Uterus (tissue), 4 donors: ENCODE measurements around the gene TOMM6. TPM values are rescaled to one million over a fixed set of nuclear protein-coding genes. Genes with fewer than 3 reads are reported as not detected.

ENCODE experiments used
- DNase-seq, 2 donors: peaks; one replicate each; pipeline ENCODE4 v3.0.0-alpha.2; 2019 to 2020
- H3K27ac ChIP-seq, 2 donors: fragments of 200-600 bp; sonication (generic); 1 replicate in 1 of 2; 2 replicates in 1 of 2; pipeline ENCODE4 v1.5.1; 2016 to 2018
- H3K27me3 ChIP-seq, 2 donors: fragments of 200-600 bp; sonication (generic); one replicate each; pipeline ENCODE4 v1.5.1; 2018 to 2019; ENCODE audit warnings: control low read depth in 1 of 2
- H3K36me3 ChIP-seq, 2 donors: fragments of 200-600 bp; sonication (generic); one replicate each; pipeline ENCODE4 v1.5.1; 2019; ENCODE audit warnings: control low read depth in 1 of 2
- H3K4me1 ChIP-seq, 2 donors: fragments of 200-600 bp; sonication (generic); one replicate each; pipeline ENCODE4 v1.5.1; 2018 to 2019; ENCODE audit warnings: control low read depth in 1 of 2
- H3K4me3 ChIP-seq, 2 donors: fragments of 200-600 bp; sonication (generic); 1 replicate in 1 of 2; 2 replicates in 1 of 2; pipeline ENCODE4 v1.5.1; 2018 to 2019; ENCODE audit warnings: mild to moderate bottlenecking in 1 of 2
- H3K9me3 ChIP-seq, 2 donors: fragments of 200-600 bp; sonication (generic); one replicate each; pipeline ENCODE4 v1.5.1; 2019; ENCODE audit warnings: control low read depth in 1 of 2
- POLR2A ChIP-seq, 2 donors: fragments of 450-650 bp; IDR thresholded peaks; one replicate each; pipeline ENCODE4 v1.6.1; 2016; ENCODE audit warnings: antibody characterized with exemption in 2 of 2, mild to moderate bottlenecking in 1 of 2, moderate library complexity in 1 of 2
- intact Hi-C: fragments of 100-400 bp; cut with DNase I; formaldehyde crosslinking; loops from one replicate; pipeline ENCODE4 v1.15.1; 2023; ENCODE audit warnings: low total_unique reads
- total RNA-seq, 4 donors: library from RNA; depleted of rRNA in 3 of 4; stranded (reverse); fragments of >200 nt in 3 of 4; gene quantifications; one replicate each; pipeline versions ENCODE4 v1.1.0 to v1.2.4, GENCODE V29; 2014 to 2023
- TF ChIP-seq, protein P1 (sequence below), 4 experiments: fragments of 200-600 bp in 2 of 4; fragments of 450-650 bp in 2 of 4; sonication (generic) in 2 of 4; IDR thresholded peaks; one replicate each; pipeline ENCODE4 v1.5.1; 2016 to 2019; ENCODE audit warnings: antibody characterized with exemption in 4 of 4, mild to moderate bottlenecking in 2 of 4, moderate library complexity in 1 of 4
- donor health status: DM: yes; HTN: yes; CAD: no.

The TOMM6 gene
- 100 to 1,000 TPM in 2 of 4 donors, 10 to 100 TPM in 2; 53.1 to 164 (median 96.0) TPM for total RNA-seq

DNA sequence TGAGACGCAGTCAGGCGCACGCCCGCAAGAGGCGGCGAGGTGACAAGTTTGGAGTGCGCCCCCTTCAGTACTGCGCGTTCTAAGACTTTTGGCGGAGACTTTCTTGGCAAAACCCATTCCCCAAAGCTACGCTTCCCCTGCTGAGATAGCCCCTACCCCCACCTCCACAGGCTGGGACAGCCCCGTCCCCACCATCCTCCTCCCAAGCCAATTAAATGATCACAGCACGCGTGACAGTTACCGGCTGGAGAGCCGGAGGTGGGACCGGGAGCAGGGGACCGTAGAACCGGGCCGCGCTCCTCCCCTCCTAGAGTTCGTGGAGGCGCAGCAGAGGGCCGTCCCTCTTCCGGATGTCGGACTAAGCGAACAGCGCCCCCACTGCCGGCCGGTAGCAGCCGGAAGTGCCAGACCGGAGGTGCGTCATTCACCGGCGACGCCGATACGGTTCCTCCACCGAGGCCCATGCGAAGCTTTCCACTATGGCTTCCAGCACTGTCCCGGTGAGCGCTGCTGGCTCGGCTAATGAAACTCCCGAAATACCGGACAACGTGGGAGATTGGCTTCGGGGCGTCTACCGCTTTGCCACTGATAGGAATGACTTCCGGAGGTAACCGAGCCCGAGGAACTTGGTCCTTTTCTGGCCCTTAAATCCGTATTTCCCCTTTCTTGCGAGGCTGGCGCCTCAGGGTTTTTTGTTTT lies at the start of gene TOMM6:
TSS of gene TOMM6 (plus strand) at position 476 of the 699 bp plus-strand sequence. CDS start at position 480, 4 bp downstream.
- H3K27ac ChIP-seq, result peak within 1 kb of the TSS; percentile 84 to 97
- H3K4me1 ChIP-seq, result peaks cover 0 to 12% of the 10 kb centered on the region in 2 donors
- TF ChIP-seq POLR2A (IDR thresholded peaks at IDR 0.05), result peak; percentile 68 to 84
- TF ChIP-seq, protein P1, sequence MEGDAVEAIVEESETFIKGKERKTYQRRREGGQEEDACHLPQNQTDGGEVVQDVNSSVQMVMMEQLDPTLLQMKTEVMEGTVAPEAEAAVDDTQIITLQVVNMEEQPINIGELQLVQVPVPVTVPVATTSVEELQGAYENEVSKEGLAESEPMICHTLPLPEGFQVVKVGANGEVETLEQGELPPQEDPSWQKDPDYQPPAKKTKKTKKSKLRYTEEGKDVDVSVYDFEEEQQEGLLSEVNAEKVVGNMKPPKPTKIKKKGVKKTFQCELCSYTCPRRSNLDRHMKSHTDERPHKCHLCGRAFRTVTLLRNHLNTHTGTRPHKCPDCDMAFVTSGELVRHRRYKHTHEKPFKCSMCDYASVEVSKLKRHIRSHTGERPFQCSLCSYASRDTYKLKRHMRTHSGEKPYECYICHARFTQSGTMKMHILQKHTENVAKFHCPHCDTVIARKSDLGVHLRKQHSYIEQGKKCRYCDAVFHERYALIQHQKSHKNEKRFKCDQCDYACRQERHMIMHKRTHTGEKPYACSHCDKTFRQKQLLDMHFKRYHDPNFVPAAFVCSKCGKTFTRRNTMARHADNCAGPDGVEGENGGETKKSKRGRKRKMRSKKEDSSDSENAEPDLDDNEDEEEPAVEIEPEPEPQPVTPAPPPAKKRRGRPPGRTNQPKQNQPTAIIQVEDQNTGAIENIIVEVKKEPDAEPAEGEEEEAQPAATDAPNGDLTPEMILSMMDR (IDR thresholded peaks at IDR 0.05), result peak; percentile 82 to 96 (median 90)

DNA sequence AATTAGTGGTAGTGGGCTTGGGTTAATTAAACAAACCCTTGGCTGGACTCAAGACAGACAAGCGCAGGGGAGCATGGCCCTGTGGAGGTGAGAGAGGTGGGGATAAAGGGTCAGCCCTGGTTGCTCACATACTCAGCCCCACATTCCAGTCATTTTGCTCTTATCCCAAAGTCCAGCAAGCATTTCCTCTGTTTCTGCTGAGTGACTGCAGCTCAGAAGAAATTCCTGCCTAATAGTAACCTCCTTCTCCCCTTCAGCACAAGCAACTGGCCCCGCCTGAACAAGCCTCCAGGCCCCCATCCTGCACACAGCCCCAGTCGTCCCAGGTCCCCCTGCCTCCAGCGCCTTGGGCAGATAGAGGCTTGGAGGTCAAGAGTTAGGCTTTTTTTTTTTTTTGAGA lies 48.5 kb upstream of the TOMM6 start:
- Histone ChIP-seq H3K9me3 (no peaks in the 10 kb centered on the region), H3K36me3 (no peaks in the 10 kb centered on the region), H3K4me3 (no peak overlapping the region), H3K27me3 (no peaks in the 10 kb centered on the region), H3K4me1 (no peaks in the 10 kb centered on the region), H3K27ac (no peak overlapping the region)
- TF ChIP-seq POLR2A (IDR thresholded peaks at IDR 0.05), result no peak
- intact Hi-C loops, result no loop called here
- DNase-seq, result no peak

More for the DNA sequence above, at the start of gene TOMM6:
- Histone ChIP-seq H3K4me3 (peak within 1 kb of the TSS; percentile 82), H3K9me3 (no peaks in the 10 kb centered on the region), H3K27me3 (no peaks in the 10 kb centered on the region), H3K36me3 (no peaks in the 10 kb centered on the region)
- peak; percentile 94 to 97 for DNase-seq
- intact Hi-C loops, result loop anchor here (5.0 to 10.0 kb wide), 2 partner anchors 137 to 260 kb away; partner anchors contain the start of genes BYSL and MED20

DNA sequence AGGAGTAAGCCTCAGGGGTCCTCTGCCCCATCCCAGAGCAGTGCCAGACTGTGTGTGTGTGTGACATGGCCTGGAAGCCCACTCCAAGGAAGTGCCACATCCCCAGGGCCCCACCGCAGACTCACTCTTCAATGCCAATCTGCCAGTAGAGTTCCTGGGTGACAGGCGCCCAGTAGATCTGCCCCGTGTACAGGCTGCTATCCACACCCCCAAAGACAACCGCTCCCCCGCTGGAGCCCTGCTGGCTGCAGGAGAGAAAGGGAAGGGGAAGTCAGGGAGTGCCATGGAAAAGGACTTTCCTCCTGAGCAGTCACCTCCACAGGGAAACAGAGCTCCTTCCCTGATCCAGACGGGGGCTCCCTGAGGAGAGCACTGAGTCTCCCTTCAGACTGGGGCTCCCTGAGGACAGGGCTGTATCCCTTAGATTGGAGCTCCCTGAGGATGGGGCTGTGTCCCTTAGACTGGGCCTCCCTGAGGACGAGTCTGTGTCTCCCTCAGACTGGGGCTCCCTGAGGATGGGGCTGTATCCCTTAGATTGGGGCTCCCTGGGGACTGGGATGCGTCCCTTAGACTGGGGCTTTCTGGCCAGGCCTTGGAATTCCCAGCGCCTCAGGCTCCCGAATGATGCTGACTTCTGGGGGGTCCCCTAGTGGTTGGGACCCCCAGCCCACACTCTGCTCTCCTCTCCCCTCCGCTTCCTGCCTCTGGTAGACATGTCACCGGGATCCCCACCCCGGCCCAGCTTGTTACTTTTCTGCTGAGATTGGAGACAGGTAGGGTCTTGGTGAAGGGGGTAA lies 46.9 kb upstream of the TOMM6 start:
- intact Hi-C loops, result no loop called here
- H3K4me3 ChIP-seq, result no peak overlapping the region
- no peaks in the 10 kb centered on the region for H3K27me3 ChIP-seq
- H3K36me3 ChIP-seq, result no peaks in the 10 kb centered on the region
- no peak overlapping the region for H3K27ac ChIP-seq
- TF ChIP-seq, protein P1 (IDR thresholded peaks at IDR 0.05), result no peak
- no peak for TF ChIP-seq POLR2A (IDR thresholded peaks at IDR 0.05)
- no peaks in the 10 kb centered on the region for H3K4me1 ChIP-seq
- no peaks in the 10 kb centered on the region for H3K9me3 ChIP-seq
- DNase-seq, result no peak

DNA sequence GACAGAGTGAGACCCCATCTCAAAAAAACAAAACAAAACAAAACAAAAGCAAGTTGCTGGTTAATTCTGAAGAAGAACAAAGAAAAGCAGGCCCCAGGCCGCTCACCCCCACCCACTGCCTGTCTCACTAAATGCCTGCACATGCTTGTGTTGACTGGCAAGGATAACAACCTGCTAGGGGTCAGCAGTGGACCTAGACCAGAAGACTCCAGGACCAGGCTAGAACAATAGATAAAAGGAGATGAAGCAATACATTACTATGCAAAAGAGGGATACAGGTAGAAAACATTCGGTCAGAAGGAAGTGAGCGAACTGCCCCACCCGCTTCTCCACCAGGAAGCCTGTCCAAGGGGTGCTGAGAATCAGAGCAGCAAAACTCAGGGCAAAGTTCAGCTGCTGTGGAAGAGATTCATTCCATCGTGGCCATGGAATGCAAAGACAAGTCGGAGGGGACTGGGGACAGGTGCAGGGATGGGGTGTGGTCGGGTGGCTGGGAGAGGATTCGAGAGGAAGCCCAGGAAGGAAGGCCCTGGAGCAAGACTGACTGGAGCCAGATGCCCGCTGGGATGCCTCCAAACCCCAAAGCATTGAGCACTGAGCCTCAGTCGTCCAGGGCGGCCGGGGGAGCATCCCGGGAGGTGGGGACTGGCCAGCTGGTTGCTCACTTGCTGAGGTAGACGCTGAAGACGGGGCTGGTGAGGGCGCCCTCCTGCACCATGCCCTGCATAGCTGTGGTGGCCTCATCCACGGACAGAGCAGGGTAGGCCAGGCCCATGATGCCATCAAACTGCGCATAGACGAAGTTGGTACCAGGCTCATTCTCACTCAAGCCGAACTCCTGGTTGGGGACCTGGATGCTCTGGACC lies 45.6 kb upstream of the TOMM6 start:
- H3K27ac ChIP-seq, result no peak overlapping the region
- no peaks in the 10 kb centered on the region for H3K27me3 ChIP-seq
- H3K36me3 ChIP-seq, result no peaks in the 10 kb centered on the region
- no peaks in the 10 kb centered on the region for H3K9me3 ChIP-seq
- no peak for DNase-seq
- intact Hi-C loops, result no loop called here
- no peak overlapping the region for H3K4me3 ChIP-seq
- no peaks in the 10 kb centered on the region for H3K4me1 ChIP-seq
- TF ChIP-seq, protein P1 (IDR thresholded peaks at IDR 0.05), result no peak
- no peak for TF ChIP-seq POLR2A (IDR thresholded peaks at IDR 0.05)
